Anterior cingulate cortex (tissue), 58 donors: ENCODE data around the gene RREB1.
A peak's percentile ranks its signal among the peaks of the same experiment; 100 is the strongest.

Source experiments
- DNase-seq, 58 donors: peaks; one replicate each; lab custom pipeline; 2025; lab: John Stamatoyannopoulos, UW

Gene RREB1

GRCh38 chr6:7157752-7158616 is 50.2 kb downstream of the RREB1 start:
- no peak for DNase-seq

DNA sequence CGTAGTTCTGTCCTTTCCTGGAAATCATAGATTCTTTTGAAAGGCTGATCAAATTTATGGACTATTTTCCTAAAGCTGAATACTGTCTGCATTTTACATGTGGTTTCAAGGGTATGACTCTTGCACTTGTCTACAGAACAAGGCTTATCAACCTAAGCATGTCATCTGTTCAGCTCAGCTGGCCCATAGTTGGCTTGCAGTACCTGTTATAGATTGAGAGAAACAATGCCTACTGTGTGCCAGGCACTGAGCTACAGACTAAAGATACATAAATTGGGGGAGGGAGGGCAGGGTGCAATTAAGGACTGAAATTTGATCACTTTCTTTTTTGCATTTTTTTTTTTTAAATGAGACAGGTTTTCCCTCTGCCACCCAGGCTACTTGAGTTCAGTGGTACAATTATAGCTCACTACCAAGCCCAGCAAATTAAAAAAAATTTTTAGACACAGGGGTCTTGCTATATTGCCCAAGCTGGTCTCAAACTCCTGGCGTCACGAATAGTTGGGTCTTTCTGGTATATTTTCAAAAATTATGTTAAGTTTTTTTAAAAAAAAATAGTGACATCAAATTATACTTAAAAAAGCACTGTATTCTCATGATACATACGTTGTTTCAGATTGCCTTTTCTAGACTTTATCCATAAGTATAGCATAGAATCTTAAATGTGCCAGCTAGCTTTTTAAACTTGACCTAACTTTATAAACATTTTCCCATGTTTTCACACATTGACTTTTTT is 52.2 kb downstream of the RREB1 start:
- no peak for DNase-seq

DNA sequence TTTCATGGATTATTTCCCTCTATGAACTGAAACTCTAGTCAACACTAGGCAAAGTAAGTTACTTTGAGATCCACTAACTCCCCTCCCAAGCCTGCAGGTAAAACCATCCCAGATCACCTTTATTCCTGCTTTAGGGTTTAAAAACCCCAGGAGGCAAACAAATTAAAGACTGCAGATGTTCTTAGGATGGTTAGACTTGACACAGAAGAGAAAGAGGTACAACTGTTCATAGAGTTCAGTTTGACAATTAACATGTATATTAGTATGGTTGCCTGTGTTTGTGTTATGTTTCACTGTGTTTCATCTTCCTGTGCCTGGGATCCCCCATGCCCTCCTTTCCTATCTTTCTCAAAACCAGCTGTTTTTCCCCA is 53.5 kb downstream of the RREB1 start:
- DNase-seq: no peak

DNA sequence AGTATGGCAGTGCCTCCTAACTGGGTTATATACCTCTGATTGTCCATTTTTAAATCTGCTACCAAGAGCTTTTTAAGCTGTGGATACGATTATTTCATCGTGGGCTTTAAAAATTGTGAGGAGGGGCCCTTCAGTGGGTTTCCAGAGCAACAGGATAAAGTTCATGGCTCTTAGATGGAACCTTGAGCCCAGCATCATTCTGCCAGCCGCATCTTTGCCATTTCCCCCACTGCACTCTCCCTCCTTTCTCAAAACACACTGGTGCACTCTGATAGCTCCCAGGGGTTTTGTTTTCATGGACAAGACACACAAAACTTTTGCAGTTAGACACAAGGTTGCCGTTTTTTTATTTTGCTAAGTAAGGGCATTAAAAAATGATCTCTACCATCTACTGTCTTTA is 54.1 kb downstream of the RREB1 start:
- DNase-seq: no peak

- no peak for DNase-seq
Observed at GRCh38 chr6:7163661-7164071, 55.9 kb downstream of the RREB1 start.

DNA sequence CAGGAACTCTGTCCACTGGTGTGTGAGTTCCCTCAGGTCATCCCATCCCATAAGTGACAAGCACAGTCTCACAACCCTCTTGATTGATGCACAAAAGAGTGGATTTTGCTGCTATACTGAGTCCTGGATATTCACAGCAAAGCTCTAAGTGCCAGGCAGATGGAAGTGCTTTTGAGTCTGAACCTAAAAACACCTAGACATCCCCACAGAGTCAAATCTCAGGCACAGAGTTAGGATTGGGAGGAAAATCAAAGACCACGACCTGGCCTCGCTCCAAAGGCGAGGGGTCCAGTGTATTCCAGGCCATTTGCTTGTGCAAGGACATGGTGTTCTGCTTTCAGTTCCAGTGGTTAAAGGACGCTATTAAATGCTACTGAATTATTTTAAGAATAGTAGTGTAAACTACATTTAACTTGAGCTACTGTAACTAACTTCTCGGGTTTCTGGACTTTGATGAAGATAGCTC is 56.8 kb downstream of the RREB1 start:
- DNase-seq: no peak

DNA sequence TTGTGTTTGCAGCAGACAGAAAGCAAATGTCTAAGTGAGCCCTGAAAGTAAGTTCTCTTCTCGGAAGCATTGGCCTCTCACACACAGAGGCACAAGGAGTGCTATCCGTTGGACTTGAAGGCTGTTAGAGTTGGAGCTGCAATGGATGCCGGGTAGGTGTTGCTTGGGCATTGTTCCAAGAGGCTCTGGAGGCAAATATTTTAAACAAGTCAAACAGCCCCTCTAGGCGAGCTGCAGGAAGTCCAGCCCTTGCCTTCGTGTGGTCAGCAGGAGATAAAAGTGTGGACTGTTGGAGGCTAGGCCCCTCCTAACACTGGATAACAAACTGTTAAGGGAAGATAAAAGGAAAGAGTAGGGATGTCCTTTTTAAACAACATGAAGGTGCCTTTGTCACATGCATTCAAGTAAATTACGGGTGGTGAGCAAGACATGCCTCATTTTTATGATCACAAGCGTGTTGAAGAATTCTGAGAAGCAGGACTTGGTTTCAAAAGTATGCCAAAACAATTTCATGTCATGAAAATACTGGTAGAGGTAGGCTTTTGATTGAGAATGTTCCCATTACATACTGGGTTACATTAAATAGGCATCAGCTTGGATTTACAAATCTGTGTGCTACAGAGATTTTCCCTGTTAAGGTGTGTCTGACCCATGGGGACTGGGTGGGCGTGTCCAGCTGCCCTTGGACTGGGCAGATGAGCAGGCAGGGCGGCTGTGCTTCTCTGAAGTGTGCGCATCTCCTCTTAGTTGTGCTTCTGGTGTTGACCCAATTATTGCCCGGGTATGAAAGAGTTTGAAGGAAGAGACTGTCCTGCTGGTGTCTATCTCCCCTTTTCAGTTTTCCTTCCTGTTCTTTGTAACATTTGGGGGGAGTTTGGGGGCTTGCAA is 57.5 kb downstream of the RREB1 start:
- DNase-seq: no peak

- no peak for DNase-seq
Observed at GRCh38 chr6:7165890-7166267, 58.1 kb downstream of the RREB1 start.

DNA sequence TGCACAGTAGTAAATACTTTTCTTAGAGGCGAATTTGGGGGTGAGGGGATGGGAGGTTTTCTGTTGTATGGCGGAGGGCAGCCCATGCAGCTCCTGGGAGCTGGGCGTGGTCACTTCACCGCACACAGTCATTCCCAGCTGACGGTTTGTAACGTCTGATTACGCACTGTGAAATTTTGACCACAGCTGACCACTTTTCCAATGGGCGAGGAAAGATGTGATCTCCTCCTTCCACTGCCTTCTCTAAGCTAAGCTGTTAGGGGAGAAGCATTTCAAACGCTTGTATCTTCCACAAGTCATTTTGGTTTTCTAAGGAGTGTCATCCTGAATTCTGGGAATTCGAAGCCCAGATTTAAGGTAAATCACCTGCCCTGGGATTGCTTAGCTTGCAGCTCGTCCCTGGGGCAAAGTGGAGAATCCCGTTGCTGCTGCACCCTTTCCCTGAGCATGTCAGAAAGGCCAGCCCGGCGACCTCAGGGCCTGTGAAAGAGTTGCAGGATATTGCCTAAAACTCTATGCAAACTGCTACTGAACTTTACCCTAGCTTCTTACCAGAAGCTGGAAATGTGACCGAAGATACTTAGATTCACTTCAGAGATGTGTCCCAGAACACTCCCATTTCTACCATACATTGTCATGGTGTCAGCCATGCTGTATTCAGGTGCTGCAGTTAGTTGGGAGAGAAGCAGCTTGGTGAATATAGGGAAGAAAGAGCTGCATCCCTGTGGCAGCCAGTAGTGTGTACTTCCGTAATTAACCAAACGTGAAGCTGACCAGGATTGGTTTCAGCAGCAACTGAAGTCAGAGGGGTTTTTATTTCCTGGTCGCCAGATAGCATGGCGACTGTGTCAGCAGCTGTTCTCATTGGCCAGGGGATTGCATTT is 58.9 kb downstream of the RREB1 start:
- DNase-seq: no peak

- DNase-seq: no peak
Observed at GRCh38 chr6:7169296-7169721, 61.5 kb downstream of the RREB1 start.

GRCh38 chr6:7170117-7170732 is 62.5 kb downstream of the RREB1 start:
- no peak for DNase-seq

- no peak for DNase-seq
Observed at GRCh38 chr6:7171119-7171518, 63.4 kb downstream of the RREB1 start.

DNA sequence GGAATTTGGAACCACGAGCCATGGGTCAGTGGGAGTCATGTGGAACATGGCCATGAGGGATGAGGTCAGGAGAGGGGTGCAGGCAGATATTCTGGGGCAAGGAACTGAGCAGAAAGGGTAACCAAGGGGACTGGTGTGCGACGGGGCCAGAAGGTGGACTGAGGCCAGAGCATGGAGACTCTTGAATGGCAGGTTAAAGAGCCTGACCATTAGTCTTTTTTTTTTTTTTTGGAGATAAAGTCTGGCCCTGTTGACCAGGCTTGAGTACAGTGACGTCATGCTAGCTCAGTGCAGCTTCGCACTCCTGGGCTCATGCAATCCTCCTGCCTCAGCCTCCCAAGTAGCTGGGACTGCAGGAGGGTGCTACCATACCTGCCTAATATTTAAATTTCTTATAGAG is 64.0 kb downstream of the RREB1 start:
- DNase-seq: no peak

GRCh38 chr6:7172649-7173048 is 64.9 kb downstream of the RREB1 start:
- DNase-seq: no peak

GRCh38 chr6:7173843-7174503 is 66.2 kb downstream of the RREB1 start:
- DNase-seq: no peak

GRCh38 chr6:7175462-7175861 is 67.7 kb downstream of the RREB1 start:
- no peak for DNase-seq

- DNase-seq: peak in 3 of 58 donors; percentile 9 to 30 (median 9)
Observed at GRCh38 chr6:7176208-7176607, 68.4 kb downstream of the RREB1 start.

GRCh38 chr6:7178280-7178679 is 70.5 kb downstream of the RREB1 start:
- no peak for DNase-seq

DNA sequence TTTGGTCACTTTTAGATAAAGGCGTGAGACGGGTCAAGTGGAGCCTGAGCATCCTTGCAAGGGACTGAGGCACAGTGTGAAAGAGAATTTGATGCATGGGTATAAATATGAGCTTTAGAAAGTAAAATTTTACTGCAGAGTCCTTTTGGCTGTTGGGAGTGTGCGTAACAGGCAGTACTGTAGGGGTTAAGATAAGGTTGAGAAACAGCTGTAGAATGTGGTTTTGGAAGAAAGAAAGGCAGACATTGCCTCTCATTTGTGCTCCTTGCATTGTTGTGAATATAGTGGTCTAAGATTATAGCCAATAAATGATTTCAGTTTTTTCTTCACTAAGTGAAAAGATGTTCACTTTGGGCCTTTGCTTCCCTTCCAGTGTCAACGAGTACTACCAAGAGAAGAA is 73.0 kb downstream of the RREB1 start:
- no peak for DNase-seq
